OCI-LY1 (cell line): ENCODE data around the gene UPP2.

ENCODE experiments used
- H2AFZ ChIP-seq: fragments of 200-600 bp; sonication (generic), shearing (Covaris generic); 2 replicates; pipeline ENCODE4 v1.6.0; 2014; ENCODE audit warnings: antibody characterized with exemption, mild to moderate bottlenecking, low read length
- H3F3A ChIP-seq: fragments of 200-600 bp; sonication (generic), shearing (Covaris generic); 2 replicates; pipeline ENCODE4 v1.6.0; 2014; ENCODE audit warnings: mild to moderate bottlenecking, antibody characterized with exemption, low read length, moderate library complexity; ENCODE audit not compliant: insufficient read depth
- H3K27ac ChIP-seq: fragments of 200-600 bp; sonication (generic); 2 replicates; pipeline ENCODE4 v1.5.1; 2014; ENCODE audit warnings: low read length, mixed run types, mild to moderate bottlenecking, low read depth; ENCODE audit not compliant: poor library complexity, severe bottlenecking
- H3K27me3 ChIP-seq: fragments of 200-600 bp; sonication (generic); 2 replicates; pipeline ENCODE4 v1.6.0; 2014; ENCODE audit warnings: antibody characterized with exemption, mild to moderate bottlenecking, low read length, moderate library complexity; ENCODE audit not compliant: insufficient read depth
- H3K36me3 ChIP-seq: fragments of 200-600 bp; sonication (generic); 2 replicates; pipeline ENCODE4 v1.6.1; 2014; ENCODE audit warnings: mild to moderate bottlenecking, antibody characterized with exemption, low read length, moderate library complexity, mixed read lengths; ENCODE audit not compliant: insufficient read depth
- H3K4me1 ChIP-seq: fragments of 200-600 bp; sonication (generic); 2 replicates; pipeline ENCODE4 v1.5.1; 2014; ENCODE audit warnings: mild to moderate bottlenecking, low read length, moderate library complexity; ENCODE audit not compliant: insufficient read depth, severe bottlenecking
- H3K4me2 ChIP-seq: fragments of 200-600 bp; sonication (generic), shearing (Covaris generic); 2 replicates; pipeline ENCODE4 v1.6.1; 2014; ENCODE audit warnings: low read length
- H3K4me3 ChIP-seq: fragments of 200-600 bp; sonication (generic); 2 replicates; pipeline ENCODE4 v1.5.1; 2014; ENCODE audit warnings: low read length, low read depth, mild to moderate bottlenecking, mixed read lengths; ENCODE audit not compliant: poor library complexity, severe bottlenecking
- H3K79me2 ChIP-seq: fragments of 200-600 bp; shearing (Covaris generic); 2 replicates; pipeline ENCODE4 v1.6.1; 2016; ENCODE audit warnings: mixed run types, low read length, mixed read lengths; ENCODE audit not compliant: insufficient read depth
- H3K9ac ChIP-seq: fragments of 200-600 bp; sonication (generic), shearing (Covaris generic); 2 replicates; pipeline ENCODE4 v1.6.1; 2014; ENCODE audit warnings: mild to moderate bottlenecking, low read length, mixed read lengths
- H3K9me2 ChIP-seq: fragments of 200-600 bp; sonication (generic), shearing (Covaris generic); 2 replicates; pipeline ENCODE4 v1.6.1; 2014; ENCODE audit warnings: low read depth, mild to moderate bottlenecking, low read length, mixed read lengths
- H3K9me3 ChIP-seq: fragments of 200-600 bp; shearing (Covaris generic); 2 replicates; pipeline ENCODE4 v1.6.1; 2014; ENCODE audit warnings: low read length, mixed read lengths
- H4K20me1 ChIP-seq: fragments of 200-600 bp; sonication (generic), shearing (Covaris generic); 2 replicates; pipeline ENCODE4 v1.6.0; 2016; ENCODE audit warnings: mild to moderate bottlenecking, low read length; ENCODE audit not compliant: insufficient read depth
- CTCF ChIP-seq: fragments of 200-600 bp; sonication (generic), shearing (Covaris generic); IDR thresholded peaks from 2 replicates; pipeline ENCODE4 v1.5.1; 2017; ENCODE audit warnings: mild to moderate bottlenecking, antibody characterized with exemption, low read length, moderate library complexity, mixed read lengths
- EZH2 ChIP-seq: fragments of 200-600 bp; sonication (generic), shearing (Covaris generic); IDR thresholded peaks from 2 replicates; pipeline ENCODE4 v1.8.0; 2017; ENCODE audit warnings: borderline replicate concordance, mixed run types, mild to moderate bottlenecking, antibody characterized with exemption, low read length, moderate library complexity, mixed read lengths

UPP2 gene

GRCh38 chr2:158079672-158080071, 22.0 kb upstream of the UPP2 start:
- no peaks in the 10 kb centered on the region for H3K79me2 ChIP-seq
- no peak for TF ChIP-seq EZH2
- TF ChIP-seq CTCF = no peak
- H3K9ac ChIP-seq = no peak overlapping the region
- H3K4me3 ChIP-seq = no peak overlapping the region
- H3K4me1 ChIP-seq = no peaks in the 10 kb centered on the region
- no peak overlapping the region for H3K27ac ChIP-seq
- H3K4me2 ChIP-seq = no peak overlapping the region
- H3K27me3 ChIP-seq = no peaks in the 10 kb centered on the region
- no peaks in the 10 kb centered on the region for H3K9me3 ChIP-seq
- H3K36me3 ChIP-seq = no peaks in the 10 kb centered on the region
- no peak overlapping the region for H2AFZ ChIP-seq
- no peaks in the 10 kb centered on the region for H3F3A ChIP-seq
- H3K9me2 ChIP-seq = no peaks in the 10 kb centered on the region
- no peaks in the 10 kb centered on the region for H4K20me1 ChIP-seq

- Histone ChIP-seq H2AFZ (no peak overlapping the region), H3K4me2 (no peak overlapping the region), H3K4me3 (no peak overlapping the region), H3F3A (no peaks in the 10 kb centered on the region), H3K27me3 (no peaks in the 10 kb centered on the region), H3K4me1 (no peaks in the 10 kb centered on the region), H3K36me3 (no peaks in the 10 kb centered on the region), H3K79me2 (no peaks in the 10 kb centered on the region), H3K27ac (no peak overlapping the region), H3K9ac (no peak overlapping the region), H3K9me3 (no peaks in the 10 kb centered on the region), H3K9me2 (no peaks in the 10 kb centered on the region), H4K20me1 (no peaks in the 10 kb centered on the region)
- TF ChIP-seq EZH2 (no peak), CTCF (no peak)
Observed at GRCh38 chr2:158088093-158088492, 13.6 kb upstream of the UPP2 start.

GRCh38 chr2:158089322-158089721, 12.4 kb upstream of the UPP2 start:
- Histone ChIP-seq H3K4me3 (no peak overlapping the region), H3K9me3 (no peaks in the 10 kb centered on the region), H3K79me2 (no peaks in the 10 kb centered on the region), H2AFZ (no peak overlapping the region), H3K9me2 (no peaks in the 10 kb centered on the region), H3K4me1 (no peaks in the 10 kb centered on the region), H3K4me2 (no peak overlapping the region), H3K27ac (no peak overlapping the region), H4K20me1 (no peaks in the 10 kb centered on the region), H3F3A (no peaks in the 10 kb centered on the region), H3K9ac (no peak overlapping the region), H3K27me3 (no peaks in the 10 kb centered on the region), H3K36me3 (no peaks in the 10 kb centered on the region)
- no peak for TF ChIP-seq CTCF
- no peak for TF ChIP-seq EZH2
